ENCODE measurements around the gene PASK. TPM values are rescaled to one million over a fixed set of nuclear protein-coding genes. Genes with fewer than 3 reads are reported as not detected.
A peak's percentile ranks its signal among the peaks of the same experiment; 100 is the strongest.

Gene PASK
- total RNA-seq, 5 donors from 2014 or later (not counting 1 experiment from before 2014, with no cell fraction given): 80.5 to 272 (median 167) TPM

DNA sequence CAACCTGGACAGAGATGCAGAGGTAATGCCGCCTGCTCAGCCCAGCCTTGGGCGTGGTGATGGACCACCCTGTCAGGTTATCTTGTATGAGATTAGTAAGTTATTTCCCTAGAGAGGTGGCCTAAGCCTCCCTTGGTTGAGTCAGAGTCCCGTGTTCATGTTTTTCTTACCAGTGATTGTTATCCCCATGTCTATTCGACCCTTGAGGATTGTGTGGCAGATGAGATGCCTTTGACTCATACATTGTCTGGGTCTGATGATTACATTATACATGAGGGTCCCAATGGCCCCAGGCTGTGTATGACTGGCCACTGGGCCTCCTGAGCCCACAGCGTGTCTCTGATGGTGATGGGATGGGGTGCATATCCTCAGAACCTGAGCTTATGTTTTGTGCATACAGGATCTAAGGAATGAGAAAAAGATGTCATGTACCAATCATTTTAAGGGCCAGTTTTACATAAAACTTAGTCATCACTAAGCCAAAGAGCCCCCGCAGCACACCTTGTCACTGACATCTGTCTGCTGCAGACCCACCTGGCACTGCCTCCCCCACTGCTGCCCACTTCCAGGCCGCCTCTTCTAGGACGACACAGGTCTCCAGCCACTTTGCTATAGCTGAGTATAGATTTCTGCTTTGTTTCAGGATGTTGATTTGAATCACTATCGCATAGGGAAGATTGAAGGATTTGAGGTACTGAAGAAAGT, 8.7 kb upstream of the PASK start:
- ChIA-PET POLR2A (no interaction called here), CTCF (no interaction called here)
- peak overlapping the region in 1 of 2 donors; percentile 2 for H3K27ac Mint-ChIP-seq
- WGBS (ENCODE audit: insufficient coverage): 96% methylated on average over 6 of the region's 9 CpGs
- no peak overlapping the region for H3K4me3 ChIP-seq (ENCODE audit: control insufficient read depth in 1 of 2, extremely low read depth in 1 of 2, low read length in 1 of 2)
- peaks cover 44% of the 10 kb centered on the region for H3K36me3 Mint-ChIP-seq
- peaks cover 29 to 70% of the 10 kb centered on the region in 2 donors for H3K36me3 ChIP-seq (ENCODE audit: control insufficient read depth in 2 of 2, extremely low read depth in 1 of 2, insufficient read depth in 1 of 2, low read length in 1 of 2)
- no peak overlapping the region for H3K27ac ChIP-seq (ENCODE audit: low read length)
- H3K9me3 Mint-ChIP-seq: no peaks in the 10 kb centered on the region
- H3K27me3 ChIP-seq (replicated peaks in 1 of 2; ENCODE audit: control insufficient read depth in 2 of 2, extremely low read depth in 1 of 2, insufficient read depth in 2 of 2, low read length in 1 of 2): no peaks in the 10 kb centered on the region
- no peaks in the 10 kb centered on the region for H3K9me3 ChIP-seq
- no peaks in the 10 kb centered on the region for H3K27me3 Mint-ChIP-seq
- H3K4me1 Mint-ChIP-seq: peaks cover 9 to 20% (median 13%) of the 10 kb centered on the region in 3 donors
- DNase-seq: no peak
- ATAC-seq (replicated peaks in 1 of 4): no peak
- no peaks in the 10 kb centered on the region for H3K4me1 ChIP-seq (ENCODE audit: control insufficient read depth in 1 of 2, extremely low read depth in 1 of 2, insufficient read depth in 2 of 2, low read length in 2 of 2)
- H3K4me3 Mint-ChIP-seq: no peak overlapping the region

- peak overlapping the region in 1 of 2 donors; percentile 50 for H3K27ac Mint-ChIP-seq
- CTCF ChIA-PET: no interaction called here
- no peaks in the 10 kb centered on the region for H3K27me3 ChIP-seq (replicated peaks in 1 of 2; ENCODE audit: control insufficient read depth in 2 of 2, extremely low read depth in 1 of 2, insufficient read depth in 2 of 2, low read length in 1 of 2)
- H3K36me3 ChIP-seq (ENCODE audit: control insufficient read depth in 2 of 2, extremely low read depth in 1 of 2, insufficient read depth in 1 of 2, low read length in 1 of 2): peaks cover 22 to 66% of the 10 kb centered on the region in 2 donors
- peaks cover 13 to 26% (median 19%) of the 10 kb centered on the region in 3 donors for H3K4me1 Mint-ChIP-seq
- H3K9me3 ChIP-seq: no peaks in the 10 kb centered on the region
- H3K4me3 Mint-ChIP-seq: no peak overlapping the region
- WGBS (ENCODE audit: insufficient coverage): 90% methylated on average over 2 of the region's 5 CpGs
- POLR2A ChIA-PET: no interaction called here
- DNase-seq (no peak), ATAC-seq (replicated peaks in 1 of 4) (no peak)
- H3K9me3 Mint-ChIP-seq: no peaks in the 10 kb centered on the region
- H3K4me3 ChIP-seq (ENCODE audit: control insufficient read depth in 1 of 2, extremely low read depth in 1 of 2, low read length in 1 of 2): no peak overlapping the region
- H3K36me3 Mint-ChIP-seq: peaks cover 38% of the 10 kb centered on the region
- H3K27me3 Mint-ChIP-seq: no peaks in the 10 kb centered on the region
- no peaks in the 10 kb centered on the region for H3K4me1 ChIP-seq (ENCODE audit: control insufficient read depth in 1 of 2, extremely low read depth in 1 of 2, insufficient read depth in 2 of 2, low read length in 2 of 2)
- H3K27ac ChIP-seq (ENCODE audit: low read length): no peak overlapping the region
Measured at GRCh38 chr2:241156971-241157441, 7.7 kb upstream of the PASK start.

- no peaks in the 10 kb centered on the region for H3K9me3 Mint-ChIP-seq
- peaks cover 4 to 6% of the 10 kb centered on the region in 2 experiments for H3K4me1 ChIP-seq (ENCODE audit: control insufficient read depth in 1 of 2, extremely low read depth in 1 of 2, insufficient read depth in 2 of 2, low read length in 2 of 2)
- H3K27me3 Mint-ChIP-seq: no peaks in the 10 kb centered on the region
- whole genome bisulfite sequencing (ENCODE audit: insufficient coverage): no CpG with 5 or more reads among the region's 1 CpG
- peaks cover 23 to 37% (median 29%) of the 10 kb centered on the region in 3 donors for H3K4me1 Mint-ChIP-seq
- peaks cover 20 to 58% of the 10 kb centered on the region in 2 donors for H3K36me3 ChIP-seq (ENCODE audit: control insufficient read depth in 2 of 2, extremely low read depth in 1 of 2, insufficient read depth in 1 of 2, low read length in 1 of 2)
- peaks cover 32% of the 10 kb centered on the region for H3K36me3 Mint-ChIP-seq
- ATAC-seq (replicated peaks in 1 of 4) (no peak), DNase-seq (no peak)
- no peak overlapping the region for H3K4me3 ChIP-seq (ENCODE audit: control insufficient read depth in 1 of 2, extremely low read depth in 1 of 2, low read length in 1 of 2)
- H3K27ac Mint-ChIP-seq: peak overlapping the region in 1 of 2 donors; percentile 39
- POLR2A ChIA-PET: no interaction called here
- H3K27me3 ChIP-seq (replicated peaks in 1 of 2; ENCODE audit: control insufficient read depth in 2 of 2, extremely low read depth in 1 of 2, insufficient read depth in 2 of 2, low read length in 1 of 2): no peaks in the 10 kb centered on the region
- H3K4me3 Mint-ChIP-seq: no peak overlapping the region
- no peak overlapping the region for H3K27ac ChIP-seq (ENCODE audit: low read length)
- CTCF ChIA-PET: no interaction called here
- H3K9me3 ChIP-seq: no peaks in the 10 kb centered on the region
Measured at GRCh38 chr2:241155936-241156335, 6.7 kb upstream of the PASK start.

DNA sequence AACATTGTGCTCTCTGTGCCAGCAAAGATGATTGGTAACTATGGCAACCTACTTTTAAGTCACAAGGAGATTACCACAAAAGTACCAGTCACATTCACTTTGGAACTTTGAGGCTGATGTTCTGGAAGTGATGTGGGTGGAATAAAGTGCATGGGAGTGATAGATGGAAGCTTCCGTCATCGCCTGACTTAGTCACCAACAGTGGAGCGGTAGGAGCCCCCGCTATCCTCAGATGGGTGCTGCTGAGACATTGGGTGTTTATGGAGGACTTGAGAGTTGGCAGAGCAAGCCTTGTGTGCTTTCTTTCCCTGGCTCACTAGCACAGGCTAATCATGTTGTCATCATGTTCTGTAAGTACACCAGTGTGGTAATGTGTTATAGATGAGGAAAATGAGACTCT, 5.6 kb upstream of the PASK start:
- Mint-ChIP-seq H3K36me3 (peaks cover 31% of the 10 kb centered on the region), H3K27ac (peak overlapping the region in 1 of 2 donors; percentile 11), H3K4me3 (no peak overlapping the region), H3K9me3 (no peaks in the 10 kb centered on the region), H3K4me1 (peaks cover 34 to 42% (median 36%) of the 10 kb centered on the region in 3 donors), H3K27me3 (no peaks in the 10 kb centered on the region)
- CTCF ChIA-PET: interaction anchor here (0.6 to 0.7 kb wide), 2 partner anchors 37 to 91 kb away, joined by 3 read pairs; no protein-coding TSS in a partner anchor
- no CpG with 5 or more reads among the region's 4 CpGs for WGBS (ENCODE audit: insufficient coverage)
- POLR2A ChIA-PET: no interaction called here
- no peaks in the 10 kb centered on the region for H3K9me3 ChIP-seq
- no peak for ATAC-seq (replicated peaks in 1 of 4)
- H3K27ac ChIP-seq (ENCODE audit: low read length): no peak overlapping the region
- no peak for DNase-seq
- H3K36me3 ChIP-seq (ENCODE audit: control insufficient read depth in 2 of 2, extremely low read depth in 1 of 2, insufficient read depth in 1 of 2, low read length in 1 of 2): peaks cover 18 to 52% of the 10 kb centered on the region in 2 donors
- peaks cover 6 to 10% of the 10 kb centered on the region in 2 experiments for H3K4me1 ChIP-seq (ENCODE audit: control insufficient read depth in 1 of 2, extremely low read depth in 1 of 2, insufficient read depth in 2 of 2, low read length in 2 of 2)
- H3K4me3 ChIP-seq (ENCODE audit: control insufficient read depth in 1 of 2, extremely low read depth in 1 of 2, low read length in 1 of 2): no peak overlapping the region
- H3K27me3 ChIP-seq (replicated peaks in 1 of 2; ENCODE audit: control insufficient read depth in 2 of 2, extremely low read depth in 1 of 2, insufficient read depth in 2 of 2, low read length in 1 of 2): no peaks in the 10 kb centered on the region

DNA sequence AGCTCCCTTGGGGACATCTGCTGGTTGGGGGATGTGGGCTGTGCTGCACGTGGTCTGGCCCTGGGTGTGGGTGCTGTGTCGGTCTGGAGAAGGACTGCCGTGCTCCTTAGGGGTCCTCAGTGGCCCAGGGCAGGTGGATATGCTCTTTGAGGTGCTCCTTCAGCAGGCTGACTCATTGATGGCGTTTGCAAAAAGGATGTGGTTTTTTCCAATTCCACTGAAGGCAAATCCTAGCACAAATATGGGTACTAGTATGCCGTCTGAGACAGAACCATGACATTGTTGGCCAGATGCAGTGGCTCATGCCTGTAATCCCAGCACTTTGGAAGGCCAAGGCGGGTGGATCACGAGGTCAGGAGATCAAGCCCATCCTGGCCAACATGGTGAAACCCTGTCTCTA, 4.3 kb upstream of the PASK start:
- peaks cover 11 to 39% of the 10 kb centered on the region in 2 donors for H3K36me3 ChIP-seq (ENCODE audit: control insufficient read depth in 2 of 2, extremely low read depth in 1 of 2, insufficient read depth in 1 of 2, low read length in 1 of 2)
- POLR2A ChIA-PET: no interaction called here

GRCh38 chr2:241151934-241152660, 2.8 kb upstream of the PASK start:
- CTCF ChIA-PET: interaction anchor here (0.6 kb wide), 2 partner anchors 88 kb away, joined by 3 to 4 read pairs; no protein-coding TSS in a partner anchor
- H3K4me3 ChIP-seq (ENCODE audit: control insufficient read depth in 1 of 2, extremely low read depth in 1 of 2, low read length in 1 of 2): no peak overlapping the region
- peak overlapping the region in 1 of 2 donors; percentile 30 for H3K27ac Mint-ChIP-seq
- peaks cover 43 to 51% (median 46%) of the 10 kb centered on the region in 3 donors for H3K4me1 Mint-ChIP-seq
- peaks cover 0 to 24% of the 10 kb centered on the region in 2 donors for H3K36me3 ChIP-seq (ENCODE audit: control insufficient read depth in 2 of 2, extremely low read depth in 1 of 2, insufficient read depth in 1 of 2, low read length in 1 of 2)
- H3K4me3 Mint-ChIP-seq: peak overlapping the region; percentile 97 to 100 (median 99)
- peaks cover 12% of the 10 kb centered on the region for H3K36me3 Mint-ChIP-seq
- no peak for ATAC-seq (replicated peaks in 1 of 4)
- WGBS (ENCODE audit: insufficient coverage): 96% methylated on average over 5 of the region's 8 CpGs
- no peaks in the 10 kb centered on the region for H3K9me3 ChIP-seq
- POLR2A ChIA-PET: no interaction called here
- H3K27me3 Mint-ChIP-seq: no peaks in the 10 kb centered on the region
- H3K4me1 ChIP-seq (ENCODE audit: control insufficient read depth in 1 of 2, extremely low read depth in 1 of 2, insufficient read depth in 2 of 2, low read length in 2 of 2): peaks cover 9 to 22% of the 10 kb centered on the region in 2 experiments
- H3K9me3 Mint-ChIP-seq: no peaks in the 10 kb centered on the region
- no peaks in the 10 kb centered on the region for H3K27me3 ChIP-seq (replicated peaks in 1 of 2; ENCODE audit: control insufficient read depth in 2 of 2, extremely low read depth in 1 of 2, insufficient read depth in 2 of 2, low read length in 1 of 2)
- no peak for DNase-seq
- no peak overlapping the region for H3K27ac ChIP-seq (ENCODE audit: low read length)

More for the DNA sequence above, 4.3 kb upstream of the PASK start:
- no peaks in the 10 kb centered on the region for H3K9me3 ChIP-seq
- Mint-ChIP-seq H3K27me3 (no peaks in the 10 kb centered on the region), H3K4me3 (no peak overlapping the region), H3K36me3 (peaks cover 22% of the 10 kb centered on the region), H3K4me1 (peaks cover 37 to 43% (median 38%) of the 10 kb centered on the region in 3 donors), H3K27ac (no peak overlapping the region), H3K9me3 (no peaks in the 10 kb centered on the region)
- WGBS (ENCODE audit: insufficient coverage): 76% methylated on average over 7 of the region's 7 CpGs
- CTCF ChIA-PET: no interaction called here
- no peak for DNase-seq
- no peak for ATAC-seq (replicated peaks in 1 of 4)
- H3K4me3 ChIP-seq (ENCODE audit: control insufficient read depth in 1 of 2, extremely low read depth in 1 of 2, low read length in 1 of 2): no peak overlapping the region
- no peak overlapping the region for H3K27ac ChIP-seq (ENCODE audit: low read length)
- peaks cover 6 to 12% of the 10 kb centered on the region in 2 experiments for H3K4me1 ChIP-seq (ENCODE audit: control insufficient read depth in 1 of 2, extremely low read depth in 1 of 2, insufficient read depth in 2 of 2, low read length in 2 of 2)
- no peaks in the 10 kb centered on the region for H3K27me3 ChIP-seq (replicated peaks in 1 of 2; ENCODE audit: control insufficient read depth in 2 of 2, extremely low read depth in 1 of 2, insufficient read depth in 2 of 2, low read length in 1 of 2)

All from T-cell (primary cell).